GM12878 (cell line): ENCODE measurements around the gene CTSW. TPM values are rescaled to one million over a fixed set of nuclear protein-coding genes. Genes with fewer than 3 reads are reported as not detected.

Source experiments
- BACH1 ChIP-seq: fragments of 450-650 bp; IDR thresholded peaks from 2 replicates; pipeline ENCODE4 v1.6.1; 2017; ENCODE audit warnings: mild to moderate bottlenecking, borderline replicate concordance
- IRF4 ChIP-seq: IDR thresholded peaks from 2 replicates; pipeline ENCODE4 v1.6.1; 2011; ENCODE audit warnings: low read depth, low read length
- MEF2A ChIP-seq: IDR thresholded peaks from 2 replicates; pipeline ENCODE4 v1.6.1; 2011; ENCODE audit warnings: low read depth, mild to moderate bottlenecking, low read length, moderate library complexity; ENCODE audit not compliant: insufficient read depth
- MTA3 ChIP-seq: IDR thresholded peaks from 2 replicates; pipeline ENCODE4 v1.6.1; 2012; ENCODE audit warnings: low read length, inconsistent platforms, borderline replicate concordance
- SMARCA5 ChIP-seq: fragments of 450-650 bp; IDR thresholded peaks from 2 replicates; pipeline ENCODE4 v1.6.1; 2017; ENCODE audit warnings: mild to moderate bottlenecking
- YY1 ChIP-seq: IDR thresholded peaks from 2 replicates; pipeline ENCODE4 v1.6.1; 2011; ENCODE audit warnings: low read depth, mild to moderate bottlenecking, low read length
- polyA plus RNA-seq, 11 experiments: library from polyadenylated mRNA; depleted of rRNA in 4 of 11; unstranded in 6 of 11; stranded (reverse) in 5 of 11; fragments of >200 nt; fragmentation: Nextera tagmentation in 4 of 11; fragmentation: Illumina TruSeq in 1 of 11; extraction: Ambion mirVana in 4 of 11; extraction: Trizol in 1 of 11; gene quantifications; 1 replicate in 1 of 11; 2 replicates in 10 of 11; pipeline versions ENCODE4 v1.2.1 to v1.2.3, GENCODE V29; 2011 to 2016; ENCODE audit warnings: inconsistent platforms in 2 of 11, missing spikeins in 2 of 11, low read depth in 1 of 11
- total RNA-seq, 4 experiments: library from RNA; depleted of rRNA in 3 of 4; stranded (reverse); fragments of >200 nt in 3 of 4; fragmentation: Illumina TruSeq in 1 of 4; extraction: Trizol in 1 of 4; gene quantifications; 2 replicates each; pipeline versions ENCODE4 v1.2.1 to v1.2.3, GENCODE V29; 2013 to 2021
- TF ChIP-seq, protein P1 (sequence below): IDR thresholded peaks from 2 replicates; pipeline ENCODE4 v1.6.1; 2012; ENCODE audit warnings: low read depth, low read length, improper control_type of control experiment
- TF ChIP-seq, protein P2 (sequence below): fragments of 450-650 bp; IDR thresholded peaks from 2 replicates; pipeline ENCODE4 v1.6.1; 2016; ENCODE audit warnings: mild to moderate bottlenecking
- TF ChIP-seq, protein P3 (sequence below): fragments of 450-650 bp; IDR thresholded peaks from 2 replicates; pipeline ENCODE4 v1.6.1; 2014; ENCODE audit warnings: mild to moderate bottlenecking
- TF ChIP-seq, protein P4 (sequence below): fragments of 450-650 bp; IDR thresholded peaks from 2 replicates; pipeline ENCODE4 v1.6.1; 2018; ENCODE audit warnings: mild to moderate bottlenecking, low read depth, moderate library complexity; ENCODE audit not compliant: partially characterized antibody
- TF ChIP-seq, protein P5 (sequence below): fragments of 450-650 bp; IDR thresholded peaks from 2 replicates; pipeline ENCODE4 v1.6.1; 2016; ENCODE audit warnings: mild to moderate bottlenecking
- TF ChIP-seq, protein P6 (sequence below): fragments of 450-650 bp; IDR thresholded peaks from 2 replicates; pipeline ENCODE4 v1.6.1; 2018; ENCODE audit warnings: borderline replicate concordance, mild to moderate bottlenecking; ENCODE audit not compliant: partially characterized antibody
- TF ChIP-seq, protein P7 (sequence below): fragments of 450-650 bp; IDR thresholded peaks from 2 replicates; pipeline ENCODE4 v1.6.1; 2017; ENCODE audit warnings: antibody characterized with exemption, mild to moderate bottlenecking, moderate library complexity
- TF ChIP-seq, protein P8 (sequence below): IDR thresholded peaks from 2 replicates; pipeline ENCODE4 v1.6.1; 2012; ENCODE audit warnings: low read depth, low read length, improper control_type of control experiment

Gene CTSW
- total and polyA plus RNA-seq, 10 of the 15 experiments (the other 5 are each of a cell fraction or from before 2014, with no cell fraction given): 0.53 to 12.0 (median 1.7) TPM

DNA sequence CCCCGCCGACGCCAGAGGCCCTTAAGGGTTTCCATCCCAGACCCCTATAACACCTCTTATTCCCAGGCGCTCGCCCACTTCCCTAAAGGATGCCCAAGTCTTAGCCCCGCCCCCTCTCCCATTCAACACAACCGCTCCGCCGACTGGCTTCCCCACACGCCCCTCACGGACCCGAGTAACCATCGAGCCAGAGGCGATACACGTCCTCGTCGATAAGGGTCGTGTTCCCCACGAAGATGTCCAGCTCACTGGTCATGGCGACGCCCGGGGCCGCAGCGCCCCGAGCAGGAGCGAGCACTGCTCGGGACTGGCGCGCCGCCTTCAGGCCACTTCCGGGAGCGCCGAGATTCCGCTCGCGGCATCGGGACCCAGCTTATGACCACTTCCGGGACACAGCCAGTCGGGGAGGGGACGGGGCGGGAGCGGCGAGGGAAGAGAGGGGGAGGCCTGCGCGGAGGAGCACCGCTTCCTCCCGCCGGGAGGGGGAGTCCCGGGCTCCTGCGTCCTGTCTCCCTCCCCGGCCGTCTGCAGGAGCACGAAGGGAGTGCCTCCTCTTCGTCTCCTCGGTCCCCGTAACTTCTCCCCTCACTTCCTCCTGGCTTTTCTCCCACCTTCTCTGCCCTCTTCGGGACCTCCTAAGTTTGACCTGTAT is 8.7 kb downstream of the CTSW start, which contains the start of gene FIBP (continued):
- TF ChIP-seq MTA3: no peak
- TF ChIP-seq, protein P1, sequence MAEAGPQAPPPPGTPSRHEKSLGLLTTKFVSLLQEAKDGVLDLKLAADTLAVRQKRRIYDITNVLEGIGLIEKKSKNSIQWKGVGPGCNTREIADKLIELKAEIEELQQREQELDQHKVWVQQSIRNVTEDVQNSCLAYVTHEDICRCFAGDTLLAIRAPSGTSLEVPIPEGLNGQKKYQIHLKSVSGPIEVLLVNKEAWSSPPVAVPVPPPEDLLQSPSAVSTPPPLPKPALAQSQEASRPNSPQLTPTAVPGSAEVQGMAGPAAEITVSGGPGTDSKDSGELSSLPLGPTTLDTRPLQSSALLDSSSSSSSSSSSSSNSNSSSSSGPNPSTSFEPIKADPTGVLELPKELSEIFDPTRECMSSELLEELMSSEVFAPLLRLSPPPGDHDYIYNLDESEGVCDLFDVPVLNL: no peak
- TF ChIP-seq BACH1: peak; percentile 72; the same call in 1 of the 2 replicates
- TF ChIP-seq MEF2A: 0 out of 2 replicates have a peak, but pooled peaks have one; percentile 14
- TF ChIP-seq, protein P2, sequence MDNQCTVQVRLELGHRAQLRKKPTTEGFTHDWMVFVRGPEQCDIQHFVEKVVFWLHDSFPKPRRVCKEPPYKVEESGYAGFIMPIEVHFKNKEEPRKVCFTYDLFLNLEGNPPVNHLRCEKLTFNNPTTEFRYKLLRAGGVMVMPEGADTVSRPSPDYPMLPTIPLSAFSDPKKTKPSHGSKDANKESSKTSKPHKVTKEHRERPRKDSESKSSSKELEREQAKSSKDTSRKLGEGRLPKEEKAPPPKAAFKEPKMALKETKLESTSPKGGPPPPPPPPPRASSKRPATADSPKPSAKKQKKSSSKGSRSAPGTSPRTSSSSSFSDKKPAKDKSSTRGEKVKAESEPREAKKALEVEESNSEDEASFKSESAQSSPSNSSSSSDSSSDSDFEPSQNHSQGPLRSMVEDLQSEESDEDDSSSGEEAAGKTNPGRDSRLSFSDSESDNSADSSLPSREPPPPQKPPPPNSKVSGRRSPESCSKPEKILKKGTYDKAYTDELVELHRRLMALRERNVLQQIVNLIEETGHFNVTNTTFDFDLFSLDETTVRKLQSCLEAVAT: peak; percentile 77
- no peak for TF ChIP-seq IRF4
- TF ChIP-seq SMARCA5: peak; percentile 81
- TF ChIP-seq, protein P3, sequence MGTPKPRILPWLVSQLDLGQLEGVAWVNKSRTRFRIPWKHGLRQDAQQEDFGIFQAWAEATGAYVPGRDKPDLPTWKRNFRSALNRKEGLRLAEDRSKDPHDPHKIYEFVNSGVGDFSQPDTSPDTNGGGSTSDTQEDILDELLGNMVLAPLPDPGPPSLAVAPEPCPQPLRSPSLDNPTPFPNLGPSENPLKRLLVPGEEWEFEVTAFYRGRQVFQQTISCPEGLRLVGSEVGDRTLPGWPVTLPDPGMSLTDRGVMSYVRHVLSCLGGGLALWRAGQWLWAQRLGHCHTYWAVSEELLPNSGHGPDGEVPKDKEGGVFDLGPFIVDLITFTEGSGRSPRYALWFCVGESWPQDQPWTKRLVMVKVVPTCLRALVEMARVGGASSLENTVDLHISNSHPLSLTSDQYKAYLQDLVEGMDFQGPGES: 0 out of 2 replicates have a peak, but pooled peaks have one; percentile 43
- peak; percentile 92 for TF ChIP-seq YY1
- TF ChIP-seq, protein P4, sequence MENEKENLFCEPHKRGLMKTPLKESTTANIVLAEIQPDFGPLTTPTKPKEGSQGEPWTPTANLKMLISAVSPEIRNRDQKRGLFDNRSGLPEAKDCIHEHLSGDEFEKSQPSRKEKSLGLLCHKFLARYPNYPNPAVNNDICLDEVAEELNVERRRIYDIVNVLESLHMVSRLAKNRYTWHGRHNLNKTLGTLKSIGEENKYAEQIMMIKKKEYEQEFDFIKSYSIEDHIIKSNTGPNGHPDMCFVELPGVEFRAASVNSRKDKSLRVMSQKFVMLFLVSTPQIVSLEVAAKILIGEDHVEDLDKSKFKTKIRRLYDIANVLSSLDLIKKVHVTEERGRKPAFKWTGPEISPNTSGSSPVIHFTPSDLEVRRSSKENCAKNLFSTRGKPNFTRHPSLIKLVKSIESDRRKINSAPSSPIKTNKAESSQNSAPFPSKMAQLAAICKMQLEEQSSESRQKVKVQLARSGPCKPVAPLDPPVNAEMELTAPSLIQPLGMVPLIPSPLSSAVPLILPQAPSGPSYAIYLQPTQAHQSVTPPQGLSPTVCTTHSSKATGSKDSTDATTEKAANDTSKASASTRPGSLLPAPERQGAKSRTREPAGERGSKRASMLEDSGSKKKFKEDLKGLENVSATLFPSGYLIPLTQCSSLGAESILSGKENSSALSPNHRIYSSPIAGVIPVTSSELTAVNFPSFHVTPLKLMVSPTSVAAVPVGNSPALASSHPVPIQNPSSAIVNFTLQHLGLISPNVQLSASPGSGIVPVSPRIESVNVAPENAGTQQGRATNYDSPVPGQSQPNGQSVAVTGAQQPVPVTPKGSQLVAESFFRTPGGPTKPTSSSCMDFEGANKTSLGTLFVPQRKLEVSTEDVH: peak; percentile 27
- TF ChIP-seq, protein P5, sequence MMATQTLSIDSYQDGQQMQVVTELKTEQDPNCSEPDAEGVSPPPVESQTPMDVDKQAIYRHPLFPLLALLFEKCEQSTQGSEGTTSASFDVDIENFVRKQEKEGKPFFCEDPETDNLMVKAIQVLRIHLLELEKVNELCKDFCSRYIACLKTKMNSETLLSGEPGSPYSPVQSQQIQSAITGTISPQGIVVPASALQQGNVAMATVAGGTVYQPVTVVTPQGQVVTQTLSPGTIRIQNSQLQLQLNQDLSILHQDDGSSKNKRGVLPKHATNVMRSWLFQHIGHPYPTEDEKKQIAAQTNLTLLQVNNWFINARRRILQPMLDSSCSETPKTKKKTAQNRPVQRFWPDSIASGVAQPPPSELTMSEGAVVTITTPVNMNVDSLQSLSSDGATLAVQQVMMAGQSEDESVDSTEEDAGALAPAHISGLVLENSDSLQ: peak; percentile 73
- TF ChIP-seq, protein P6, sequence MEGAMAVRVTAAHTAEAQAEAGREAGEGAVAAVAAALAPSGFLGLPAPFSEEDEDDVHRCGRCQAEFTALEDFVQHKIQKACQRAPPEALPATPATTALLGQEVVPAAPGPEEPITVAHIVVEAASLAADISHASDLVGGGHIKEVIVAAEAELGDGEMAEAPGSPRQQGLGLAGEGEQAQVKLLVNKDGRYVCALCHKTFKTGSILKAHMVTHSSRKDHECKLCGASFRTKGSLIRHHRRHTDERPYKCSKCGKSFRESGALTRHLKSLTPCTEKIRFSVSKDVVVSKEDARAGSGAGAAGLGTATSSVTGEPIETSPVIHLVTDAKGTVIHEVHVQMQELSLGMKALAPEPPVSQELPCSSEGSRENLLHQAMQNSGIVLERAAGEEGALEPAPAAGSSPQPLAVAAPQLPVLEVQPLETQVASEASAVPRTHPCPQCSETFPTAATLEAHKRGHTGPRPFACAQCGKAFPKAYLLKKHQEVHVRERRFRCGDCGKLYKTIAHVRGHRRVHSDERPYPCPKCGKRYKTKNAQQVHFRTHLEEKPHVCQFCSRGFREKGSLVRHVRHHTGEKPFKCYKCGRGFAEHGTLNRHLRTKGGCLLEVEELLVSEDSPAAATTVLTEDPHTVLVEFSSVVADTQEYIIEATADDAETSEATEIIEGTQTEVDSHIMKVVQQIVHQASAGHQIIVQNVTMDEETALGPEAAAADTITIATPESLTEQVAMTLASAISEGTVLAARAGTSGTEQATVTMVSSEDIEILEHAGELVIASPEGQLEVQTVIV: peak; percentile 55
- TF ChIP-seq, protein P7, sequence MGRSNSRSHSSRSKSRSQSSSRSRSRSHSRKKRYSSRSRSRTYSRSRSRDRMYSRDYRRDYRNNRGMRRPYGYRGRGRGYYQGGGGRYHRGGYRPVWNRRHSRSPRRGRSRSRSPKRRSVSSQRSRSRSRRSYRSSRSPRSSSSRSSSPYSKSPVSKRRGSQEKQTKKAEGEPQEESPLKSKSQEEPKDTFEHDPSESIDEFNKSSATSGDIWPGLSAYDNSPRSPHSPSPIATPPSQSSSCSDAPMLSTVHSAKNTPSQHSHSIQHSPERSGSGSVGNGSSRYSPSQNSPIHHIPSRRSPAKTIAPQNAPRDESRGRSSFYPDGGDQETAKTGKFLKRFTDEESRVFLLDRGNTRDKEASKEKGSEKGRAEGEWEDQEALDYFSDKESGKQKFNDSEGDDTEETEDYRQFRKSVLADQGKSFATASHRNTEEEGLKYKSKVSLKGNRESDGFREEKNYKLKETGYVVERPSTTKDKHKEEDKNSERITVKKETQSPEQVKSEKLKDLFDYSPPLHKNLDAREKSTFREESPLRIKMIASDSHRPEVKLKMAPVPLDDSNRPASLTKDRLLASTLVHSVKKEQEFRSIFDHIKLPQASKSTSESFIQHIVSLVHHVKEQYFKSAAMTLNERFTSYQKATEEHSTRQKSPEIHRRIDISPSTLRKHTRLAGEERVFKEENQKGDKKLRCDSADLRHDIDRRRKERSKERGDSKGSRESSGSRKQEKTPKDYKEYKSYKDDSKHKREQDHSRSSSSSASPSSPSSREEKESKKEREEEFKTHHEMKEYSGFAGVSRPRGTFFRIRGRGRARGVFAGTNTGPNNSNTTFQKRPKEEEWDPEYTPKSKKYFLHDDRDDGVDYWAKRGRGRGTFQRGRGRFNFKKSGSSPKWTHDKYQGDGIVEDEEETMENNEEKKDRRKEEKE: no peak
- TF ChIP-seq, protein P8, sequence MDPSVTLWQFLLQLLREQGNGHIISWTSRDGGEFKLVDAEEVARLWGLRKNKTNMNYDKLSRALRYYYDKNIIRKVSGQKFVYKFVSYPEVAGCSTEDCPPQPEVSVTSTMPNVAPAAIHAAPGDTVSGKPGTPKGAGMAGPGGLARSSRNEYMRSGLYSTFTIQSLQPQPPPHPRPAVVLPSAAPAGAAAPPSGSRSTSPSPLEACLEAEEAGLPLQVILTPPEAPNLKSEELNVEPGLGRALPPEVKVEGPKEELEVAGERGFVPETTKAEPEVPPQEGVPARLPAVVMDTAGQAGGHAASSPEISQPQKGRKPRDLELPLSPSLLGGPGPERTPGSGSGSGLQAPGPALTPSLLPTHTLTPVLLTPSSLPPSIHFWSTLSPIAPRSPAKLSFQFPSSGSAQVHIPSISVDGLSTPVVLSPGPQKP: peak; percentile 92
